ENCODE results near the gene ADAP1. TPM values are rescaled to one million over a fixed set of nuclear protein-coding genes. Genes with fewer than 3 reads are reported as not detected.
A peak's percentile ranks its signal among the peaks of the same experiment; 100 is the strongest.

ADAP1 gene
- total and polyA plus RNA-seq, 2 of the 13 experiments (the other 11 are each of a cell fraction or from before 2014, with no cell fraction given), result 10.5 to 24.6 TPM

DNA sequence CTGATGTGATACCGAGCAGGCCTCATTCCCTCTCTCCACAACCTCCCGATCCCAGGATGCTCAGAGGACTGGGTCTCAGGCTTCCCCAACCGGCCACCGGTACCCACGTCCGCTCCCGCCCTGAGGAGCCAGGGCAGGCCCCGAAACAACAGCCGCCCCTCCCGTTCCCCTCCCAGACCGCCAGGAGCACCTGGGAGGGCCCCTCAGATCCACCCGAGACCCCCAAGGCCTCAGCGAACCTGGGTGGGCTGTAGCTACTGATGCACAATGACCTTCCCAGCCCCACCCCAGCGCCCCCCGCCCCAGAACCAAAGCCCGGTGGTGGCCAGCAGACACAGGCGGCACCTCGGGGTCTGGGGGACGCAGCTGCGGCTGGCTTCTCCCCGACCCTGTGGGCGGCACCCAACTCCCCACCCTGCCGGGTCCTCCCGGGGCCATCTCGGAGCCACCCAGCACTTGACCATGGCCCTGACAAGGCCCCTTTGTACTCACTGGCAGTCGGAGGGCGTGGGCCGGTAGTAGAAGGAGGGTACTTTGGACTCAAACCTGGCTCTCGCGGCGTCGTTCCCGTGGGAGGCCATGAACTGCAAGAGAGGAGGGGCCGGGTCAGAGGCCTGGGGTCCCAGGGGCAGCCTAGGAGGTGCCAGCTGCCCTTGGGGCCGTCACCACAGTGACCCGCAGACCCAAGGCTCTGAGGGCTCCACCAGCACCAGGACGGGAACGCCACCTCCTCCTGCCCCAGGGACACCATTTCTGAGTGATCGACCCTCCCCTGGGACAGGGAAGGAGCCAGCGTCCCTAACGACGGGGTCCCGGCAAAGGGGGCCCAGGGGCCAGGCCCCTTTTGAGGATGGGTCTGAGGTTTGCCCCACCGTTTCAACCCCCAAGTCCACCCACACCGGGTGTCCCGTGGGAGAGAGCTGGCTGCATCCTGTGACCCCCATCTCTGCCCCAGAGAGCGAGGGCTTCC is 28.1 kb downstream of the ADAP1 start (continued):
- no peak; the same call in 1 of the 2 replicates for TF ChIP-seq ZNF142 (CRISPR knock-in tag; IDR thresholded peaks at IDR 0.05)
- TF ChIP-seq KDM5B (CRISPR knock-in tag; IDR thresholded peaks at IDR 0.05; ENCODE audit: borderline replicate concordance), result no peak
- TF ChIP-seq RBFOX2 (IDR thresholded peaks at IDR 0.05; ENCODE audit: low read depth, low read length), result peak; percentile 86
- no peak for TF ChIP-seq ZNF672 (CRISPR knock-in tag; IDR thresholded peaks at IDR 0.05)
- peak; percentile 65 for TF ChIP-seq ISL2 (CRISPR knock-in tag; IDR thresholded peaks at IDR 0.05)
- TF ChIP-seq YEATS4 (CRISPR knock-in tag; IDR thresholded peaks at IDR 0.05; ENCODE audit: borderline replicate concordance), result peak; percentile 55
- TF ChIP-seq, protein P1, sequence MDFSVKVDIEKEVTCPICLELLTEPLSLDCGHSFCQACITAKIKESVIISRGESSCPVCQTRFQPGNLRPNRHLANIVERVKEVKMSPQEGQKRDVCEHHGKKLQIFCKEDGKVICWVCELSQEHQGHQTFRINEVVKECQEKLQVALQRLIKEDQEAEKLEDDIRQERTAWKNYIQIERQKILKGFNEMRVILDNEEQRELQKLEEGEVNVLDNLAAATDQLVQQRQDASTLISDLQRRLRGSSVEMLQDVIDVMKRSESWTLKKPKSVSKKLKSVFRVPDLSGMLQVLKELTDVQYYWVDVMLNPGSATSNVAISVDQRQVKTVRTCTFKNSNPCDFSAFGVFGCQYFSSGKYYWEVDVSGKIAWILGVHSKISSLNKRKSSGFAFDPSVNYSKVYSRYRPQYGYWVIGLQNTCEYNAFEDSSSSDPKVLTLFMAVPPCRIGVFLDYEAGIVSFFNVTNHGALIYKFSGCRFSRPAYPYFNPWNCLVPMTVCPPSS (IDR thresholded peaks at IDR 0.05), result no peak
- TF ChIP-seq HNF4G (IDR thresholded peaks at IDR 0.05; ENCODE audit: borderline replicate concordance, low read depth, low read length), result peak; percentile 86
- TF ChIP-seq HNF4G (CRISPR knock-in tag; IDR thresholded peaks at IDR 0.05; ENCODE audit: borderline replicate concordance, low read depth), result peak; percentile 87; the same call in 1 of the 2 replicates
- no peak for TF ChIP-seq GATAD1 (CRISPR knock-in tag; IDR thresholded peaks at IDR 0.05)
- TF ChIP-seq CREM (IDR thresholded peaks at IDR 0.05), result peak; percentile 61; the same call in 1 of the 2 replicates
- TF ChIP-seq CREM (CRISPR knock-in tag; IDR thresholded peaks at IDR 0.05), result no peak
- no peak for TF ChIP-seq NFAT5 (CRISPR knock-in tag; IDR thresholded peaks at IDR 0.05)
- no peak for TF ChIP-seq ZNF841 (CRISPR knock-in tag; IDR thresholded peaks at IDR 0.05; ENCODE audit: borderline replicate concordance)
- TF ChIP-seq ZNF614 (CRISPR knock-in tag; IDR thresholded peaks at IDR 0.05; ENCODE audit: borderline replicate concordance), result no peak
- TF ChIP-seq ZNF343 (CRISPR knock-in tag; IDR thresholded peaks at IDR 0.05), result no peak
- 0 out of 2 replicates have a peak, but pooled peaks have one; percentile 46 for TF ChIP-seq FOSL2 (CRISPR knock-in tag; IDR thresholded peaks at IDR 0.05)
